ENCODE data around the gene PRKCH. TPM values are rescaled to one million over a fixed set of nuclear protein-coding genes. Genes with fewer than 3 reads are reported as not detected.
A peak's percentile ranks its signal among the peaks of the same experiment; 100 is the strongest.

PRKCH gene
- total and polyA plus RNA-seq, 2 donors (not counting 3 experiments of a cell fraction or from before 2014, with no cell fraction given) = 97.7 to 103 TPM

GRCh38 chr14:61561104-61561503, 239.7 kb downstream of the PRKCH start:
- DNase-seq (ENCODE audit: low read depth, low spot score) (peak; percentile 62), FAIRE-seq (no peak)
- Histone ChIP-seq H3K4me2 (ENCODE audit: insufficient read depth, low read length) (peak overlapping the region; percentile 19), H3K9me3 (replicated peaks; ENCODE audit: control insufficient read depth, insufficient read depth, low read length) (no peaks in the 10 kb centered on the region), H3K9ac (replicated peaks; ENCODE audit: extremely low read depth, insufficient read depth, low read length) (peak overlapping the region; percentile 84), H3K9me1 (replicated peaks; ENCODE audit: control insufficient read depth, extremely low read depth, insufficient read depth, low read length) (no peaks in the 10 kb centered on the region), H3K4me3 (replicated peaks in 1 of 3; ENCODE audit: insufficient read depth in 1 of 3, low read depth in 1 of 3, low read length in 3 of 3) (no peak overlapping the region), H3K79me2 (ENCODE audit: control insufficient read depth, insufficient read depth, low read length) (no peaks in the 10 kb centered on the region), H3K27ac (ENCODE audit: insufficient read depth, low read depth, low read length) (peak overlapping the region; percentile 99), H3K27me3 (ENCODE audit: control insufficient read depth in 2 of 2, insufficient read depth in 2 of 2, low read length in 2 of 2) (no peaks in the 10 kb centered on the region), H4K20me1 (replicated peaks; ENCODE audit: control insufficient read depth, extremely low read depth, insufficient read depth, low read length) (no peaks in the 10 kb centered on the region), H2AFZ (ENCODE audit: low read depth, low read length) (no peak overlapping the region), H3K36me3 (ENCODE audit: control insufficient read depth in 2 of 2, extremely low read depth in 1 of 2, insufficient read depth in 2 of 2, low read length in 2 of 2) (no peaks in the 10 kb centered on the region), H3K4me1 (ENCODE audit: control insufficient read depth, extremely low read depth, insufficient read depth, low read length) (peaks cover 51% of the 10 kb centered on the region)
- CTCF ChIA-PET = interaction anchor here (1.1 to 3.4 kb wide), 6 partner anchors 37 to 159 kb away, joined by 3 to 36 read pairs (median 6); no protein-coding TSS in a partner anchor
- POLR2A ChIA-PET = interaction anchor here (0.9 to 1.0 kb wide), 2 partner anchors 25 to 137 kb away, joined by 3 read pairs; no protein-coding TSS in a partner anchor
- BruUV-seq (replicated peaks) = no TSS peak
- TF ChIP-seq, protein P1, sequence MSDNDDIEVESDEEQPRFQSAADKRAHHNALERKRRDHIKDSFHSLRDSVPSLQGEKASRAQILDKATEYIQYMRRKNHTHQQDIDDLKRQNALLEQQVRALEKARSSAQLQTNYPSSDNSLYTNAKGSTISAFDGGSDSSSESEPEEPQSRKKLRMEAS (IDR thresholded peaks at IDR 0.05; ENCODE audit: insufficient read depth, insufficient read length) = no peak
- no peak for TF ChIP-seq FOS (IDR thresholded peaks at IDR 0.05; ENCODE audit: borderline replicate concordance, insufficient read depth, low read length)
- TF ChIP-seq POLR2AphosphoS5 (IDR thresholded peaks at IDR 0.05; ENCODE audit: insufficient read depth, low read depth, low read length) = no peak
- TF ChIP-seq, protein P2, sequence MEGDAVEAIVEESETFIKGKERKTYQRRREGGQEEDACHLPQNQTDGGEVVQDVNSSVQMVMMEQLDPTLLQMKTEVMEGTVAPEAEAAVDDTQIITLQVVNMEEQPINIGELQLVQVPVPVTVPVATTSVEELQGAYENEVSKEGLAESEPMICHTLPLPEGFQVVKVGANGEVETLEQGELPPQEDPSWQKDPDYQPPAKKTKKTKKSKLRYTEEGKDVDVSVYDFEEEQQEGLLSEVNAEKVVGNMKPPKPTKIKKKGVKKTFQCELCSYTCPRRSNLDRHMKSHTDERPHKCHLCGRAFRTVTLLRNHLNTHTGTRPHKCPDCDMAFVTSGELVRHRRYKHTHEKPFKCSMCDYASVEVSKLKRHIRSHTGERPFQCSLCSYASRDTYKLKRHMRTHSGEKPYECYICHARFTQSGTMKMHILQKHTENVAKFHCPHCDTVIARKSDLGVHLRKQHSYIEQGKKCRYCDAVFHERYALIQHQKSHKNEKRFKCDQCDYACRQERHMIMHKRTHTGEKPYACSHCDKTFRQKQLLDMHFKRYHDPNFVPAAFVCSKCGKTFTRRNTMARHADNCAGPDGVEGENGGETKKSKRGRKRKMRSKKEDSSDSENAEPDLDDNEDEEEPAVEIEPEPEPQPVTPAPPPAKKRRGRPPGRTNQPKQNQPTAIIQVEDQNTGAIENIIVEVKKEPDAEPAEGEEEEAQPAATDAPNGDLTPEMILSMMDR (IDR thresholded peaks at IDR 0.05; ENCODE audit: extremely low read depth in 1 of 2, insufficient read depth in 1 of 2, low read depth in 1 of 2, low read length in 2 of 2) = peak; percentile 15 to 27
- TF ChIP-seq GATA2 (IDR thresholded peaks at IDR 0.05; ENCODE audit: insufficient read depth, insufficient read length, low read depth, low read length) = no peak
- no peak for TF ChIP-seq JUN (IDR thresholded peaks at IDR 0.05; ENCODE audit: borderline replicate concordance, insufficient read depth, insufficient read length, low read depth)
- intact Hi-C loops (cut with micrococcal nuclease) = loop anchor here (1.0 to 5.0 kb wide), 4 partner anchors 24 to 276 kb away; no protein-coding TSS in a partner anchor
- dilution Hi-C loops (cut with MboI; ENCODE audit: extremely low pct_ligation_motif_present, low sequenced_read_pairs) = no loop called here
